Tibial nerve (tissue), 3 donors: Measurements from ENCODE around the gene TSEN15.

Source experiments
- CTCF ChIP-seq, 5 experiments: fragments of 200-600 bp in 3 of 5; fragments of 450-650 bp in 2 of 5; sonication (generic) in 3 of 5; IDR thresholded peaks; one replicate each; pipeline ENCODE4 v1.5.1; 2016 to 2019; ENCODE audit warnings: antibody characterized with exemption in 5 of 5, mild to moderate bottlenecking in 3 of 5, moderate library complexity in 2 of 5
- POLR2A ChIP-seq, 2 donors: fragments of 450-650 bp; IDR thresholded peaks; one replicate each; pipeline ENCODE4 v1.6.1; 2017; ENCODE audit warnings: antibody characterized with exemption in 2 of 2, mild to moderate bottlenecking in 2 of 2, moderate library complexity in 2 of 2

- no peak for TF ChIP-seq CTCF (IDR thresholded peaks at IDR 0.05)
- TF ChIP-seq POLR2A (IDR thresholded peaks at IDR 0.05), result no peak
Observed at GRCh38 chr1:184031092-184031408, 20.5 kb upstream of the TSEN15 start.
